Subcutaneous abdominal adipose tissue (tissue), 5 donors: ENCODE measurements around the gene NOTCH1.

Experiments
- H3K27ac ChIP-seq: one replicate; pipeline ENCODE4 v1.7.0; 2013; ENCODE audit warnings: low read depth, mild to moderate bottlenecking, inconsistent platforms, low read length, moderate library complexity
- H3K27me3 ChIP-seq, 5 donors: one replicate each; pipeline ENCODE4 v1.7.0; 2013; ENCODE audit warnings: low read length in 5 of 5, inconsistent platforms in 1 of 5; ENCODE audit not compliant: control insufficient read depth in 5 of 5, insufficient read depth in 4 of 5
- H3K36me3 ChIP-seq, 5 donors: one replicate each; pipeline ENCODE4 v1.7.0; 2013; ENCODE audit warnings: low read length in 5 of 5; ENCODE audit not compliant: control insufficient read depth in 5 of 5, insufficient read depth in 5 of 5
- H3K4me1 ChIP-seq, 5 donors: one replicate each; pipeline ENCODE4 v1.7.0; 2013; ENCODE audit warnings: low read length in 5 of 5, mild to moderate bottlenecking in 3 of 5, moderate library complexity in 1 of 5; ENCODE audit not compliant: control insufficient read depth in 5 of 5, insufficient read depth in 5 of 5
- H3K4me3 ChIP-seq, 5 donors: one replicate each; pipeline ENCODE4 v1.7.0; 2013; ENCODE audit warnings: low read length in 5 of 5, low read depth in 1 of 5
- H3K9ac ChIP-seq, 5 donors: one replicate each; pipeline ENCODE4 v1.7.0; 2013; ENCODE audit warnings: low read length in 5 of 5, mild to moderate bottlenecking in 4 of 5, moderate library complexity in 3 of 5
- H3K9me3 ChIP-seq, 5 donors: one replicate each; pipeline ENCODE4 v1.7.0; 2013; ENCODE audit warnings: low read length in 5 of 5; ENCODE audit not compliant: control insufficient read depth in 5 of 5
- donor health status: healthy.
- donor health status: healthy.
- donor health status: healthy.
- donor health status: healthy.
- donor health status: healthy.

NOTCH1 gene

GRCh38 chr9:136532799-136533774, 12.8 kb downstream of the NOTCH1 start:
- H3K27ac ChIP-seq = peak overlapping the region; percentile 67
- no peak overlapping the region for H3K4me3 ChIP-seq

GRCh38 chr9:136531904-136532798, 13.7 kb downstream of the NOTCH1 start:
- Histone ChIP-seq H3K4me1 (peaks cover 8 to 93% (median 91%) of the 10 kb centered on the region in 5 donors), H3K27me3 (no peaks in the 10 kb centered on the region), H3K27ac (peak overlapping the region; percentile 67), H3K4me3 (peak overlapping the region in 2 of 5 donors; percentile 24 to 34), H3K9ac (peak overlapping the region in 2 of 5 donors; percentile 30 to 47), H3K36me3 (peaks cover 0 to 21% (median 15%) of the 10 kb centered on the region in 5 donors), H3K9me3 (no peaks in the 10 kb centered on the region)

More at GRCh38 chr9:136532799-136533774, 12.8 kb downstream of the NOTCH1 start:
- H3K36me3 ChIP-seq = peaks cover 0 to 26% (median 18%) of the 10 kb centered on the region in 5 donors
- H3K4me1 ChIP-seq = peaks cover 12 to 93% (median 91%) of the 10 kb centered on the region in 5 donors
- peak overlapping the region in 1 of 5 donors; percentile 47 for H3K9ac ChIP-seq
- H3K9me3 ChIP-seq = no peaks in the 10 kb centered on the region
- H3K27me3 ChIP-seq = no peaks in the 10 kb centered on the region

- H3K27ac ChIP-seq = peak overlapping the region; percentile 67
- H3K4me1 ChIP-seq = peaks cover 10 to 93% (median 91%) of the 10 kb centered on the region in 5 donors
- H3K9ac ChIP-seq = peak overlapping the region in 2 of 5 donors; percentile 11 to 30
These were observed 14.5 kb downstream of the NOTCH1 start for GRCh38 chr9:136531186-136531903.

GRCh38 chr9:136530461-136531089, 15.3 kb downstream of the NOTCH1 start:
- peak overlapping the region; percentile 67 for H3K27ac ChIP-seq
- no peaks in the 10 kb centered on the region for H3K9me3 ChIP-seq

More at GRCh38 chr9:136531186-136531903, 14.5 kb downstream of the NOTCH1 start:
- H3K4me3 ChIP-seq = peak overlapping the region in 2 of 5 donors; percentile 24 to 37
- H3K36me3 ChIP-seq = peaks cover 0 to 13% (median 7%) of the 10 kb centered on the region in 5 donors
- H3K9me3 ChIP-seq = no peaks in the 10 kb centered on the region
- H3K27me3 ChIP-seq = no peaks in the 10 kb centered on the region

GRCh38 chr9:136529516-136530460, 16.1 kb downstream of the NOTCH1 start:
- Histone ChIP-seq H3K36me3 (peaks cover 0 to 11% (median 6%) of the 10 kb centered on the region in 5 donors), H3K4me3 (peak overlapping the region in 2 of 5 donors; percentile 36 to 37), H3K4me1 (peaks cover 7 to 98% (median 96%) of the 10 kb centered on the region in 5 donors), H3K9me3 (no peaks in the 10 kb centered on the region), H3K9ac (no peak overlapping the region), H3K27ac (peak overlapping the region; percentile 67), H3K27me3 (no peaks in the 10 kb centered on the region)

More at GRCh38 chr9:136530461-136531089, 15.3 kb downstream of the NOTCH1 start:
- H3K36me3 ChIP-seq = peaks cover 0 to 11% (median 6%) of the 10 kb centered on the region in 5 donors
- peaks cover 7 to 95% (median 93%) of the 10 kb centered on the region in 5 donors for H3K4me1 ChIP-seq
- H3K4me3 ChIP-seq = peak overlapping the region in 2 of 5 donors; percentile 36 to 37
- H3K9ac ChIP-seq = peak overlapping the region in 1 of 5 donors; percentile 11
- H3K27me3 ChIP-seq = no peaks in the 10 kb centered on the region

- Histone ChIP-seq H3K9ac (peak overlapping the region in 2 of 5 donors; percentile 11 to 37), H3K36me3 (peaks cover 0 to 7% (median 3%) of the 10 kb centered on the region in 5 donors), H3K9me3 (no peaks in the 10 kb centered on the region), H3K4me3 (peak overlapping the region in 1 of 5 donors; percentile 37), H3K27me3 (no peaks in the 10 kb centered on the region), H3K4me1 (peaks cover 7 to 99% (median 94%) of the 10 kb centered on the region in 5 donors), H3K27ac (peak overlapping the region; percentile 60)
These were observed 17.0 kb downstream of the NOTCH1 start for GRCh38 chr9:136528716-136529341.

- H3K27ac ChIP-seq = peak overlapping the region; percentile 75
- H3K4me1 ChIP-seq = peaks cover 7 to 99% (median 94%) of the 10 kb centered on the region in 5 donors
- peak overlapping the region in 4 of 5 donors; percentile 13 to 42 (median 33) for H3K4me3 ChIP-seq
These were observed 17.8 kb downstream of the NOTCH1 start for GRCh38 chr9:136527721-136528710.

More at GRCh38 chr9:136527721-136528710, 17.8 kb downstream of the NOTCH1 start:
- H3K27me3 ChIP-seq = no peaks in the 10 kb centered on the region
- H3K9me3 ChIP-seq = no peaks in the 10 kb centered on the region
- H3K36me3 ChIP-seq = peaks cover 0 to 10% (median 8%) of the 10 kb centered on the region in 5 donors
- H3K9ac ChIP-seq = peak overlapping the region in 2 of 5 donors; percentile 20 to 37
